Panc1 (cell line): Measurements from ENCODE around the gene GOLGA8N.

Experiments used
- POLR2AphosphoS5 ChIP-seq: IDR thresholded peaks from 2 replicates; pipeline ENCODE4 v1.6.1; 2012; ENCODE audit warnings: mild to moderate bottlenecking, low read depth, low read length, moderate library complexity
- REST ChIP-seq, 2 experiments: IDR thresholded peaks; 2 replicates each; pipeline ENCODE4 v1.6.1; 2011 to 2012; ENCODE audit warnings: low read depth in 2 of 2, control low read depth in 1 of 2, low read length in 1 of 2, mild to moderate bottlenecking in 1 of 2, moderate library complexity in 1 of 2; ENCODE audit not compliant: insufficient read depth in 1 of 2
- SIN3A ChIP-seq: IDR thresholded peaks from 2 replicates; pipeline ENCODE4 v1.6.1; 2012; ENCODE audit warnings: low read depth, mild to moderate bottlenecking, low read length, moderate library complexity, borderline replicate concordance; ENCODE audit not compliant: insufficient read depth
- TCF7L2 ChIP-seq: IDR thresholded peaks from 2 replicates; pipeline ENCODE4 v1.6.1; 2011; ENCODE audit warnings: mild to moderate bottlenecking, low read depth, low read length, inconsistent platforms
- TF ChIP-seq, protein P1 (sequence below): fragments of 450-650 bp; IDR thresholded peaks from 2 replicates; pipeline ENCODE4 v1.5.1; 2017; ENCODE audit warnings: mild to moderate bottlenecking

DNA sequence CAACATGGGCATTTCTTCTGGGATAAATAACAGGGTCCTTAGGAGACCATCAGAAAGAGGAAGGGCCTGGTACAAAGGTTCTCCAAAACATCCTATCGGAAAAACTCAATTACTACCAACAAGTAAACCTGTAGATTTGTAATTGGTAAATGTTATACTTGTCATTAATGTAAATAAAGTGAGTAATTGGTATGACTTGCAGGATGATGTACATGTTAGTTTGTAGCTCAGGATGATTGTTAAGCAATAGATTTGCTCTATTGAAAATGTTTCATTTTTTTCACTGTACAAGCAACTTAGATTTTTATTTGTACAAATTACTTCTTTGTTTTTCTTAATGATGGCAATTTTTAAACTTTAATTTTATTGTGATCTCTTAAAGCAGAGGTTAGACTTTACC is 44.4 kb downstream of the GOLGA8N start:
- TF ChIP-seq, protein P1, sequence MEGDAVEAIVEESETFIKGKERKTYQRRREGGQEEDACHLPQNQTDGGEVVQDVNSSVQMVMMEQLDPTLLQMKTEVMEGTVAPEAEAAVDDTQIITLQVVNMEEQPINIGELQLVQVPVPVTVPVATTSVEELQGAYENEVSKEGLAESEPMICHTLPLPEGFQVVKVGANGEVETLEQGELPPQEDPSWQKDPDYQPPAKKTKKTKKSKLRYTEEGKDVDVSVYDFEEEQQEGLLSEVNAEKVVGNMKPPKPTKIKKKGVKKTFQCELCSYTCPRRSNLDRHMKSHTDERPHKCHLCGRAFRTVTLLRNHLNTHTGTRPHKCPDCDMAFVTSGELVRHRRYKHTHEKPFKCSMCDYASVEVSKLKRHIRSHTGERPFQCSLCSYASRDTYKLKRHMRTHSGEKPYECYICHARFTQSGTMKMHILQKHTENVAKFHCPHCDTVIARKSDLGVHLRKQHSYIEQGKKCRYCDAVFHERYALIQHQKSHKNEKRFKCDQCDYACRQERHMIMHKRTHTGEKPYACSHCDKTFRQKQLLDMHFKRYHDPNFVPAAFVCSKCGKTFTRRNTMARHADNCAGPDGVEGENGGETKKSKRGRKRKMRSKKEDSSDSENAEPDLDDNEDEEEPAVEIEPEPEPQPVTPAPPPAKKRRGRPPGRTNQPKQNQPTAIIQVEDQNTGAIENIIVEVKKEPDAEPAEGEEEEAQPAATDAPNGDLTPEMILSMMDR, result no peak
- no peak for TF ChIP-seq REST (IDR thresholded peaks at IDR 0.05; ENCODE audit: insufficient read depth in 1 of 2, low read depth in 2 of 2, low read length in 1 of 2)
- no peak for TF ChIP-seq POLR2AphosphoS5
- TF ChIP-seq TCF7L2, result no peak
- no peak for TF ChIP-seq SIN3A
